K562 (cell line): ENCODE results near the gene MYOM3. TPM values are rescaled to one million over a fixed set of nuclear protein-coding genes. Genes with fewer than 3 reads are reported as not detected.
A peak's percentile ranks its signal among the peaks of the same experiment; 100 is the strongest.
"Not testable (repeated sequence)": the region's sequence is repeated elsewhere in the genome, so short reads cannot be mapped to it uniquely, and the experiment has no call there.

ENCODE experiments used
- ATAC-seq: fragments of 200-7000 bp; cut with Tn5 transposase; 3 replicates; pipeline ENCODE4 v1.9.1; 2020; ENCODE audit warnings: moderate library complexity
- BruUV-seq: library from RNA; stranded (reverse); fragments of 400-500 nt; replicated peaks from 2 replicates; lab custom pipeline; 2021; lab: Mats Ljungman, UMichigan
- CTCF ChIA-PET: fragments of 300-600 bp; formaldehyde crosslinking; extraction: SDS; loops from one replicate; lab custom pipeline; 2021; ENCODE audit warnings: low intra/inter-chr PET ratio; lab: Yijun Ruan, JAX
- POLR2A ChIA-PET: fragments of 300-600, 350-650 bp; sonication (Branson Sonifier 250); formaldehyde crosslinking; extraction: SDS; loops from one replicate; lab custom pipeline; 2021; ENCODE audit warnings: antibody characterized with exemption, inconsistent platforms; lab: Yijun Ruan, JAX
- DNase-seq, 4 experiments: peaks; one replicate each; pipeline versions ENCODE4 v3.0.0 to v3.0.0-alpha.2; 2011 to 2018; ENCODE audit warnings: low spot score in 3 of 4, mixed read lengths in 3 of 4; ENCODE audit errors: extremely low read depth in 1 of 4
- FAIRE-seq: peaks from 2 replicates; lab custom pipeline; 2011; peaks lifted over from hg19 to GRCh38; lab: Jason Lieb, UNC
- H2AFZ ChIP-seq: 2 replicates; pipeline ENCODE4 v1.6.0; 2011; ENCODE audit warnings: low read depth, low read length, control low read depth, inconsistent platforms
- H3K27ac ChIP-seq: fragments of 200-600 bp; 3 replicates; pipeline ENCODE4 v1.8.0; 2011; ENCODE audit warnings: low read depth, mild to moderate bottlenecking, control low read depth, inconsistent platforms, low read length, moderate library complexity, mixed read lengths; ENCODE audit errors: extremely low read depth
- H3K27me3 ChIP-seq, 2 experiments: fragments of 300-600 bp in 1 of 2; 2 replicates in 1 of 2; 3 replicates in 1 of 2; pipeline versions ENCODE4 v1.6.0 to v1.8.0; 2011; ENCODE audit warnings: inconsistent platforms in 2 of 2, low read length in 2 of 2, mild to moderate bottlenecking in 1 of 2, mixed read lengths in 1 of 2, moderate library complexity in 1 of 2; ENCODE audit not compliant: control insufficient read depth in 2 of 2, insufficient read depth in 2 of 2
- H3K36me3 ChIP-seq: fragments of 300-600 bp; 3 replicates; pipeline ENCODE4 v1.8.0; 2011; ENCODE audit warnings: mild to moderate bottlenecking, low read length, inconsistent platforms; ENCODE audit not compliant: control insufficient read depth, insufficient read depth
- H3K4me1 ChIP-seq, 2 experiments: fragments of 200-600 bp in 1 of 2; replicated peaks in 1 of 2; 2 replicates in 1 of 2; 3 replicates in 1 of 2; pipeline versions ENCODE4 v1.5.1 to v1.8.0; 2011; ENCODE audit warnings: inconsistent platforms in 2 of 2, low read length in 2 of 2, mild to moderate bottlenecking in 1 of 2, mixed read lengths in 1 of 2, moderate library complexity in 1 of 2; ENCODE audit not compliant: control insufficient read depth in 2 of 2, insufficient read depth in 2 of 2
- H3K4me2 ChIP-seq: 2 replicates; pipeline ENCODE4 v1.6.1; 2011; ENCODE audit warnings: low read length, control low read depth, inconsistent platforms, mixed read lengths; ENCODE audit not compliant: insufficient read depth
- H3K4me3 ChIP-seq: fragments of 200-600 bp; sonication (generic), shearing (Covaris generic); 2 replicates; pipeline ENCODE4 v1.5.1; 2016; ENCODE audit warnings: control low read depth, inconsistent platforms
- H3K79me2 ChIP-seq: fragments of 200-600 bp; 3 replicates; pipeline ENCODE4 v1.8.0; 2011; ENCODE audit warnings: low read length, inconsistent platforms; ENCODE audit not compliant: control insufficient read depth, insufficient read depth
- H3K9ac ChIP-seq, 2 experiments: 2 replicates each; pipeline versions ENCODE4 v1.6.0 to v1.6.1; 2011; ENCODE audit warnings: low read depth in 2 of 2, low read length in 2 of 2, control low read depth in 1 of 2, inconsistent platforms in 1 of 2, mild to moderate bottlenecking in 1 of 2, mixed read lengths in 1 of 2; ENCODE audit not compliant: insufficient read depth in 1 of 2
- H3K9me1 ChIP-seq: one replicate; pipeline ENCODE4 v1.6.0; 2011; ENCODE audit warnings: inconsistent platforms, mild to moderate bottlenecking, low read length, moderate library complexity; ENCODE audit not compliant: control insufficient read depth, insufficient read depth
- H3K9me3 ChIP-seq: replicated peaks from 2 replicates; pipeline ENCODE4 v1.5.1; 2011; ENCODE audit warnings: low read depth, low read length, inconsistent platforms; ENCODE audit not compliant: control insufficient read depth, insufficient read depth
- H4K20me1 ChIP-seq: replicated peaks from 2 replicates; pipeline ENCODE4 v1.6.1; 2011; ENCODE audit warnings: low read length, inconsistent platforms, mixed read lengths; ENCODE audit not compliant: control insufficient read depth, insufficient read depth
- KDM1A ChIP-seq, 2 experiments: fragments of 450-650 bp; IDR thresholded peaks; 2 replicates each; pipeline ENCODE4 v1.6.1; 2016; ENCODE audit warnings: mild to moderate bottlenecking in 2 of 2
- RBM34 ChIP-seq: fragments of 200-400 bp; formaldehyde crosslinking; IDR thresholded peaks from 2 replicates; pipeline ENCODE4 v1.6.1; 2018; ENCODE audit warnings: low read length, borderline replicate concordance; ENCODE audit not compliant: insufficient read depth
- ZNF146 ChIP-seq: IDR thresholded peaks from one replicate; pipeline ENCODE4 v1.6.1; 2018; ENCODE audit warnings: missing compliant biosample characterization; ENCODE audit not compliant: unreplicated experiment
- WGBS: fragments of 100-300 bp; shearing (Covaris generic); methylation state at CpG from one replicate; pipeline ENCODE4 v1.1.6; 2016; ENCODE audit warnings: low coverage, mixed read lengths; ENCODE audit not compliant: insufficient coverage; ENCODE audit errors: missing lambda C conversion rate; 5-methylcytosine and 5-hydroxymethylcytosine counted together
- in situ Hi-C: fragments of 300-500 bp; cut with MboI; formaldehyde crosslinking; loops from 4 replicates; pipeline ENCODE4 v1.15.0; 2018; ENCODE audit warnings: inconsistent platforms, mixed read lengths
- intact Hi-C: fragments of 100-400 bp; cut with micrococcal nuclease; formaldehyde crosslinking; loops from 2 replicates; pipeline ENCODE4 v1.14.2; 2022
- polyA plus RNA-seq, 8 experiments: library from polyadenylated mRNA; depleted of rRNA in 4 of 8; stranded (reverse) in 5 of 8; unstranded in 3 of 8; fragments of >200 nt; fragmentation: Nextera tagmentation in 2 of 8; fragmentation: Illumina TruSeq in 1 of 8; extraction: Ambion mirVana in 2 of 8; extraction: Trizol in 1 of 8; gene quantifications; 2 replicates each; pipeline versions ENCODE4 v1.2.1 to v1.2.3, GENCODE V29; 2011 to 2014; ENCODE audit warnings: inconsistent platforms in 1 of 8, missing spikeins in 1 of 8
- total RNA-seq, 7 experiments: library from RNA; depleted of rRNA in 6 of 7; stranded (reverse); fragments of >200 nt in 6 of 7; fragmentation: Illumina TruSeq in 2 of 7; extraction: Trizol in 2 of 7; gene quantifications; 2 replicates each; pipeline versions ENCODE4 v1.2.1 to v1.2.3, GENCODE V29; 2011 to 2021; ENCODE audit warnings: low replicate concordance in 1 of 7

The MYOM3 gene
- total and polyA plus RNA-seq, 9 of the 15 experiments (the other 6 are each of a cell fraction or from before 2014, with no cell fraction given), result 0.01 TPM; not detected in 8

DNA sequence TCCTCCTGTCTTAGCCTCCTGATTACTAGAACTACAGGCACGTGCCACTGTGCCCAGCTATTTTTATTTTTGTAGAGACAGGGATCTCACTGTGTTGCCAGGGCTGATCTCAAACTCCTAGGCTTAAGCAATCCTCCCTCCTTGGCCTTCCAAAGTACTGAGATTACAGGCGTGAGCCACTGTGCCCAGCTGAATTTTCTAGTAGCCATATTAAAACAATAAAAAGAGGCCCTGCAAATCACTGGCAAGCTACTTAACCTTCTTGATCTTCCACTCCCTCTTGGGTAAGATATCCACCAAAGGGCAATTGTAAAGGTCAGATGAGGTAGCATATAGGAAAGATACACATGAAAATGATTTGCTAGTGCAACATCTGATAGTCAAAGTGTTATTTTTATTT lies 66.2 kb downstream of the MYOM3 start:
- Histone ChIP-seq H3K27me3 (peaks cover 11 to 22% of the 10 kb centered on the region in 2 experiments; a peak in 3 of 5 replicates), H3K4me1 (peaks cover 0 to 7% of the 10 kb centered on the region in 2 experiments; a peak in 2 of 5 replicates), H3K9me1 (no peaks in the 10 kb centered on the region), H2AFZ (no peak overlapping the region), H4K20me1 (no peaks in the 10 kb centered on the region), H3K9me3 (no peaks in the 10 kb centered on the region), H3K4me2 (no peak overlapping the region), H3K27ac (no peak overlapping the region), H3K4me3 (no peak overlapping the region), H3K36me3 (no peaks in the 10 kb centered on the region), H3K79me2 (no peaks in the 10 kb centered on the region), H3K9ac (no peak overlapping the region)
- FAIRE-seq, result no peak
- no peak for ATAC-seq
- in situ Hi-C loops, result no loop called here
- intact Hi-C loops, result no loop called here
- DNase-seq, result no peak
- CTCF ChIA-PET, result interaction anchor here (0.7 kb wide), 1 partner anchor 237 kb away, joined by 4 read pairs; no protein-coding TSS in a partner anchor
- no TSS peak for BruUV-seq
- POLR2A ChIA-PET, result interaction anchor here (0.5 to 2.0 kb wide), 4 partner anchors 9 to 699 kb away, joined by 3 to 8 read pairs (median 4); partner anchors contain the start of genes CLIC4 and SRSF10
- TF ChIP-seq KDM1A (IDR thresholded peaks at IDR 0.05), result peak in 1 of 2 experiments; percentile 32; a peak in 1 of 4 replicates
- TF ChIP-seq RBM34, result no peak
- WGBS, result 3% methylated on average over 2 of the region's 2 CpGs

DNA sequence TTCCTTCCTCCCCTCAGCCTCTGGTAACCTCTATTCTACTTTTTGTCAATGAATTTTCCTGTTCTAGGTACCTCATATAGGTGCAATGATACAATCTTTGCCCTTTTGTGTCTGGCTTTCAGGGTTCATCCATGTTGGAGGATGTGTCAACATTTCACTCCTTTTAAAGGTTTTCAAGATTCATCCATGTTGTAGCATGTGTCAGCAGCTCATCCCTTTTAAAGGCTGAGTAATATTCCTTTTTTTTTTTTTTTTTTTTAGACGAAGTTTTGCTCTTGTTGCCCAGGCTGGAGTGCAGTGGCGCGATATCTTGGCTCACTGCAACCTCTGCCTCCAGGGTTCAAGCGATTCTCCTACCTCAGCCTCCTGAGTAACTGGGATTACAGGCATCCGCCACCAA lies 67.3 kb downstream of the MYOM3 start:
- in situ Hi-C loops, result not testable (repeated sequence)

More for the DNA sequence above, 67.3 kb downstream of the MYOM3 start:
- H3K4me1 ChIP-seq, H3K36me3 ChIP-seq, DNase-seq, H3K9ac ChIP-seq, H3K79me2 ChIP-seq, H3K4me3 ChIP-seq, H2AFZ ChIP-seq, intact Hi-C loops, H4K20me1 ChIP-seq, H3K9me3 ChIP-seq: not testable (repeated sequence)
- WGBS, result 18% methylated on average over 4 of the region's 5 CpGs
- CTCF ChIA-PET, result interaction anchor here (0.7 kb wide), 1 partner anchor 80 kb away, joined by 4 read pairs; no protein-coding TSS in a partner anchor
- peak; percentile 51 for TF ChIP-seq ZNF146
- TF ChIP-seq, all 486 proteins: peak for 1; not testable (repeated sequence) for 485
- not testable (repeated sequence) for H3K27ac ChIP-seq, H3K4me2 ChIP-seq, FAIRE-seq, H3K9me1 ChIP-seq, BruUV-seq, ATAC-seq
- peaks cover 4 to 11% of the 10 kb centered on the region in 2 experiments; a peak in 2 of 5 replicates for H3K27me3 ChIP-seq
- POLR2A ChIA-PET, result interaction anchor here (0.6 to 1.5 kb wide), 2 partner anchors 8 to 10 kb away, joined by 3 to 4 read pairs; no protein-coding TSS in a partner anchor
